Skeletal muscle satellite cell (primary cell): ENCODE data around the gene CSTPP1.

Source experiments
- H3K27me3 ChIP-seq: 2 replicates; pipeline ENCODE4 v1.7.0; 2013; ENCODE audit warnings: low read length; ENCODE audit not compliant: control insufficient read depth, insufficient read depth
- H3K36me3 ChIP-seq: 2 replicates; pipeline ENCODE4 v1.7.0; 2013; ENCODE audit warnings: mild to moderate bottlenecking, control low read depth, low read length; ENCODE audit not compliant: insufficient read depth
- H3K4me1 ChIP-seq: 2 replicates; pipeline ENCODE4 v1.7.0; 2013; ENCODE audit warnings: low read length; ENCODE audit not compliant: control insufficient read depth, insufficient read depth
- H3K4me2 ChIP-seq: 2 replicates; pipeline ENCODE4 v1.7.0; 2013; ENCODE audit warnings: mild to moderate bottlenecking, low read length
- H3K4me3 ChIP-seq: 2 replicates; pipeline ENCODE4 v1.7.0; 2013; ENCODE audit warnings: low read length
- H3K9ac ChIP-seq: 2 replicates; pipeline ENCODE4 v1.7.0; 2013; ENCODE audit warnings: mild to moderate bottlenecking, low read depth, low read length, moderate library complexity
- H3K9me3 ChIP-seq: replicated peaks from 2 replicates; pipeline ENCODE4 v1.7.0; 2013; ENCODE audit warnings: mild to moderate bottlenecking, control low read depth, low read length

The CSTPP1 gene

GRCh38 chr11:47147681-47148080 lies 211.1 kb downstream of the CSTPP1 start:
- Histone ChIP-seq H3K9me3 (no peaks in the 10 kb centered on the region), H3K4me1 (peaks cover 10% of the 10 kb centered on the region), H3K36me3 (peaks cover 4% of the 10 kb centered on the region), H3K4me2 (no peak overlapping the region), H3K27me3 (no peaks in the 10 kb centered on the region), H3K9ac (no peak overlapping the region), H3K4me3 (no peak overlapping the region)

DNA sequence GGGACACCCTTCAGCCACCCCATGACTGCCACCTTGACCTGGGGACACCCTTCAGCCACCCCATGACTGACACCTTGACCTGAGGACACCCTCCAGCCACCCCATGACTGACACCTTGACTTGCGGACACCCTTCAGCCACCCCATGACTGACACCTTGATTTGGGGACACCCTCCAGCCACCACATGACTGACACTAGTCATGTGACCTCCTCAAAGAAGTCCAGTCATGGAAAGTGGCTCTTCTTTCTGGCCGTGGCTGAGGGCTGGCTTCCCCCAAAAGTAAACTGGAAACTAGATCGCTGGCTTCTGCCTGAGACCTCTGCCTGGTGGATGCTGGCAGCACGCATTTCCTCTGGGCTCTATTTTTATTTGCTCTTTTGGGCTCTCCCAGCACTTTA lies 211.7 kb downstream of the CSTPP1 start:
- Histone ChIP-seq H3K4me3 (no peak overlapping the region), H3K9me3 (no peaks in the 10 kb centered on the region), H3K4me1 (peaks cover 6% of the 10 kb centered on the region), H3K4me2 (no peak overlapping the region), H3K36me3 (peaks cover 4% of the 10 kb centered on the region), H3K27me3 (no peaks in the 10 kb centered on the region), H3K9ac (no peak overlapping the region)

DNA sequence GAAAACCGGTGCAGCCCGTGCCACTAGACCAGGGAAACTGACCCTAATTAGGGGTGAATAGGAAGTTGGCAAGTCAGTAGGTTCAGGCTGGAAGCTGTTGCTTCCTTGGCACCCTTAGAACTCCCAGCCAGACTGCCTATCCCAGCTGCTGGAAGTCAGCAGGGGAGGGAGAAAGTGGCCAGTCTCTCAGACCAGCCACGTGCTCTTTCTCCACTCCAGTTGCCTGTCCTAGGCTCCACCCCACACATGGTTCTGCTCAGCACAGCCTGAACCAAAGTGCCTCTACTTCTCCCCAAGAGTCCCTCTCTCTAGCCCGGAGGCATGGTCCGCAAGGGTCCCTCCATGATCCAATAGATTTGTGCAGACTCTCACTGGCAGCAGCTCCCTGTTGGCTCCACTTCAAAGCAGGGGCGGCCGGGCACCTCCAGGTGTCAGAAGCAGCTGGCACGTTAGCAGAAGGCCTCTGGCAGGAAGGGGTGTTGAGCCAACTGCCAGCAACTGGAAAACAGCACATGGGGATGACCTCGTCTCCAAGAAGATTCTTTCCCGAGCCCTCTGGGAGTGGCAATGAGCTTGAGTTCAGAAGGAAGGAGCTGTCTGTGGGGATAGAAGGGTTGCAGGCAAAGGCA lies 212.5 kb downstream of the CSTPP1 start:
- H3K36me3 ChIP-seq, result peaks cover 4% of the 10 kb centered on the region
- H3K9ac ChIP-seq, result no peak overlapping the region
- peaks cover 7% of the 10 kb centered on the region for H3K4me1 ChIP-seq
- H3K27me3 ChIP-seq, result no peaks in the 10 kb centered on the region
- H3K4me2 ChIP-seq, result no peak overlapping the region
- H3K4me3 ChIP-seq, result no peak overlapping the region
- no peaks in the 10 kb centered on the region for H3K9me3 ChIP-seq

- Histone ChIP-seq H3K27me3 (no peaks in the 10 kb centered on the region), H3K9me3 (no peaks in the 10 kb centered on the region), H3K4me3 (no peak overlapping the region), H3K4me1 (peaks cover 7% of the 10 kb centered on the region), H3K36me3 (peaks cover 4% of the 10 kb centered on the region), H3K9ac (no peak overlapping the region), H3K4me2 (no peak overlapping the region)
These were observed 213.2 kb downstream of the CSTPP1 start for GRCh38 chr11:47149782-47150181.

GRCh38 chr11:47152126-47152952 lies 215.8 kb downstream of the CSTPP1 start:
- Histone ChIP-seq H3K4me1 (peaks cover 7% of the 10 kb centered on the region), H3K9me3 (no peaks in the 10 kb centered on the region), H3K4me3 (no peak overlapping the region)

DNA sequence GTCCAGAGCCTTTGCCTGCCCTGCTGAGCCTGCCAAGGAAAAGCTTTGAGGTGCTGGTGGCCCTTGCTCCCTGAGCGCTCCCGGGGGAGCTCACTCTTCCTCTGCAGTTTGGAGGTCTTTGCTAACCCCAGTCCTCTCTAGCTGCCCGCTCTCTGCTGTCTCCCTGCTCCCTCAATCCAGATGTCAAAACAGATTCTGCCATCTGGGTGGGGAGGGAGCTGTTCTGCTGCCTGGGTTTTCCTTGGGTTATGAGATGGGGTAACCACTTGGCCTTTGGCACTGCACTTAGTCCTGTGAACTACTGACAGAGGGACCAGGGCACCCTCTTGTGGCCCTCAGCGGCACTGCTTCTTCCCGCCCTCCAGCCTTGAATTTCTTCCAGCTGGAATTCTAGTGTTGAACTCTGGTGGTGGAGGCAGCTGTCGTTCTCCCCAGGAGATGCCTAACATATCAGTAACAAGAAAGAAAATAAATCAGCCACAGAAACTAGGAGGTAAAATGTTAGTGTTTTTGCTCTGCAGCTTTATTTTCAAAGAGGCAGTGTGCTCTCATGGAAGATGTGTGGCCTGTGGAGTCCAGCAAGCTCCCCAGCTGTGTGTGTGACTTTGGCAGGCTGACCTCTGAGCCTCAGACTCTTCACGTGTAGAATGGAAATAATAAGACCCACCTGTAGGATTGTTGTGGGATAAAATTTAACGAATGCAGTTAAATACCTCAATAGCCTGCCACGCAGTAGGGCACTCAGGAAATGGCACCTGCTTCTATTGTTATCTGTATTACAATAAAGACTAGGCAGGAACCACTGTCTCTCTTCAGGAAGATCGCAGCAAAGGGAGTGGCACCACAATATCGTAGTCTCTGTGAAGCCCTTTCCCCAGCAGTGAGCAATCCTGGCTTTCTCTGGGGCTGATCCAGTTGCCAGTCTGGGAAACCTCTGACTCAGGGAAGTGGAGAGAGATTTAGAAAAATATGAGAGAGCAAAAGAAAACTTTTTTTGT lies 216.7 kb downstream of the CSTPP1 start:
- H3K4me3 ChIP-seq, result no peak overlapping the region
- H3K36me3 ChIP-seq, result no peaks in the 10 kb centered on the region
- no peak overlapping the region for H3K4me2 ChIP-seq
- no peaks in the 10 kb centered on the region for H3K27me3 ChIP-seq
- H3K9me3 ChIP-seq, result no peaks in the 10 kb centered on the region
- peaks cover 7% of the 10 kb centered on the region for H3K4me1 ChIP-seq
- H3K9ac ChIP-seq, result no peak overlapping the region

More at GRCh38 chr11:47152126-47152952, 215.8 kb downstream of the CSTPP1 start:
- H3K27me3 ChIP-seq, result no peaks in the 10 kb centered on the region
- H3K9ac ChIP-seq, result no peak overlapping the region
- H3K4me2 ChIP-seq, result no peak overlapping the region
- H3K36me3 ChIP-seq, result peaks cover 4% of the 10 kb centered on the region

DNA sequence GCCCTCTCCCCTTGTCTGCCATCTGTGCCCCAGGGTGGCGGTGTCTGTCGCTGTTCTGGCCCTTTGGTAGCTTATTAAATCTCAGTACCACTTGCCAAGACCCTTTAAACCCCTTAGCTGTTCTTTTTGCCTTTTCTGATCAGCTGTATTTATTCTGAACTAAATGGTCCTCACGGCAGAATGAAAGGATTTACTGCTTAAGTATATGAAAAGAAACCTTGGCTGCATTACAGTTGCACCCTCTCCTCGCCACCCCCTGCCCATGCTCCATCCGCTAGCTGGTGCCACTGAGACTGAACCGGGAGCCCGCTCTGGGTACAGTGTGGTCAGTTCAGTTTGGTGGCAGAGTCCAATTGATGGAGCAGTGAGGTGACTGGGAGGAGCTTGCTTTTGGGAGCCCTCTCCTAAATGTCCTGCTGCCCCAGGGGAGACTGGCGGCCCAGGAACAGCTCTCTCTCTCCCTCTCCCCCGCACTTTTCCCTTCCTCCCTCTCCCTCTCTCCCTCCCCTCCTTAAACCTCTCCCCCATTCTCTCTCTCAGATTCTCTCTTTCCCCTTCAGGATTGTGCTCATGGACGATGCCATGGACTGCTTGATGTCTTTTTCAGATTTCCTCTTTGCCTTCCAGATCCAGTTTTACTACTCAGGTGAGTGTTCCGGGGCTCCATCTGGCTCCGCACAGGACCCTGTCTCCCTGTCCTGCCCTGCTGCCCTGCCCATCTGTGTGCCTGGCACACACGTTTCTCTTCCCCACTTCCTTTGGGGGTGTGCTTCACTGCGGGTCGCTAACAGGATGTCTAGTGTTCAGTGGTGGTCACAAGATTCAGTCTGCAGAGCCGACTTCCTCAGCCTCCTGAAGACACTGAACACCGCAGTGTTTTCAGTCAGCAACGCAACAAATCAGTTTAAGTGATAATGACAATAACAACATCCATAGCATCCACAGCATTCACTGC lies 218.3 kb downstream of the CSTPP1 start:
- H3K9ac ChIP-seq, result no peak overlapping the region
- no peak overlapping the region for H3K4me2 ChIP-seq
- H3K9me3 ChIP-seq, result no peaks in the 10 kb centered on the region
- no peaks in the 10 kb centered on the region for H3K36me3 ChIP-seq
- H3K27me3 ChIP-seq, result no peaks in the 10 kb centered on the region
- H3K4me3 ChIP-seq, result no peak overlapping the region
- H3K4me1 ChIP-seq, result peaks cover 7% of the 10 kb centered on the region

DNA sequence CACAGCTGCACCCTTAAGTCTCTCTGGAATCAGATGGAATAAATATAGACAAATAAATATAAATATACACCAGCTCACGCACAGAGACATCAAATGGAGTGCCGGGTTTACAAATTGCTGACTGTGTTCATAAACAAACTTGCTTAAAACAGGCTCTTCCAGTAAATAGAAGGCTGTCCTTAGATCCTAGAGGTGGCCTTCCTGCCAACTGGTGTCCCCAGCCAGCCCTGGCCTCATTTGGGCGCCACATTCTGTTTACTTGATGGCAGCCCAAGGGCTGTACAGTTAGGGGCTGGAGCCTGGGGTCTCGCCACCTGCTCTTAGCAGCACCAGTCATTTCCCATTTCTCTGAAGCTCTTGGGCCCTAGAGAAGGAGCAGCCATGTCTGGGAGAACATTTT lies 219.3 kb downstream of the CSTPP1 start:
- Histone ChIP-seq H3K4me2 (no peak overlapping the region), H3K4me3 (no peak overlapping the region), H3K9me3 (no peaks in the 10 kb centered on the region), H3K4me1 (peaks cover 7% of the 10 kb centered on the region), H3K27me3 (no peaks in the 10 kb centered on the region), H3K9ac (no peak overlapping the region), H3K36me3 (no peaks in the 10 kb centered on the region)

DNA sequence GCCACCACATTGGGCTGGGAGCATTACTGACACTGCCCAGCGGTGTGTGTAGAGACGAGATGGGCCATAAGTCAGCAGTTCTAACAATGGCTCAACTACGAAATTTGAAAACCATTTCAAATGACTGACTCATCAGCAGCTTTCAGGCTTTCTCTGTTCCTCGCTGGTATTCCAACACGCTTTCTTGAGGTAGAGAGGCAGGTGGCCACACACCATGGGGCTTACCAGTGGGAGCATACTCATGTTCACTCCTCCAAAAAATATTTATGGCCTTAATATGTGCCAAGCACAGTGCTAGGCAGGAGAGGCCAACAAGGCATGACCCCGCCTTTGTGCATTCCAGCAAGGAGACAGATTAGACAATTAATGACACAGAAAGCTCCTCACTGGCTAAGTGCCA lies 219.8 kb downstream of the CSTPP1 start:
- Histone ChIP-seq H3K4me2 (no peak overlapping the region), H3K9me3 (no peaks in the 10 kb centered on the region), H3K9ac (no peak overlapping the region), H3K27me3 (no peaks in the 10 kb centered on the region), H3K4me1 (peaks cover 7% of the 10 kb centered on the region), H3K4me3 (no peak overlapping the region), H3K36me3 (no peaks in the 10 kb centered on the region)

DNA sequence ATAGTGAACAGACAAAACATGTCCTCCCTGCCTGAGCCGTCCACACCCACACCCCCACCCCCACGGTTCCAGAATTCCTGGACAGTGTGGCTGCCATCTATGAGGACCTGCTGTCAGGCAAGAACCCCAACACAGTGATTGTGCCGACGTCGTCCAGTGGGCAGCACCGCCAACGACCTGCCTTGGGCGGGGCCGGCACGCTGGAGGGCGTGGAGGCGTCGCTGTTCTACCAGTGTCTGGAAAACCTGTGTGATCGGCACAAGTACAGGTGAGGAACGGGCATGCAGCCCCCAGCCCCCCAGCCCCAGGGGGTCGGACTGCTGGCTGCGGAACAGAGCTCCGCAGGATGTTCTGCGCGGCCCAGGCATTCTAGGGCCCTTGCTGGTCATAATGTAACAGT lies 220.4 kb downstream of the CSTPP1 start:
- H3K9me3 ChIP-seq, result no peaks in the 10 kb centered on the region
- no peak overlapping the region for H3K4me3 ChIP-seq
- no peak overlapping the region for H3K4me2 ChIP-seq
- peaks cover 11% of the 10 kb centered on the region for H3K4me1 ChIP-seq
- H3K9ac ChIP-seq, result no peak overlapping the region
- no peaks in the 10 kb centered on the region for H3K27me3 ChIP-seq
- H3K36me3 ChIP-seq, result peaks cover 3% of the 10 kb centered on the region
